Lung (tissue), 12 donors: ENCODE data around the gene ATP5PO. TPM values are rescaled to one million over a fixed set of nuclear protein-coding genes. Genes with fewer than 3 reads are reported as not detected.

Source experiments
- ATAC-seq: fragments of 200-7000 bp; cut with Tn5 transposase; one replicate; pipeline ENCODE4 v1.9.1; 2020; ENCODE audit warnings: moderate number of reproducible peaks; ENCODE audit not compliant: insufficient read depth, low FRiP score
- DNase-seq, 3 donors: peaks; one replicate each; pipeline ENCODE4 v3.0.0-alpha.2; 2013 to 2017
- H3K27ac ChIP-seq, 2 donors: one replicate each; pipeline ENCODE4 v1.5.1; 2013; ENCODE audit warnings: mild to moderate bottlenecking in 2 of 2, moderate library complexity in 2 of 2, control low read depth in 1 of 2, inconsistent platforms in 1 of 2, low read depth in 1 of 2, low read length in 1 of 2
- H3K27me3 ChIP-seq, 3 donors: one replicate each; pipeline ENCODE4 v1.5.1; 2013; ENCODE audit warnings: low read length in 2 of 3; ENCODE audit not compliant: control insufficient read depth in 3 of 3, insufficient read depth in 3 of 3
- H3K36me3 ChIP-seq, 4 donors: one replicate each; pipeline ENCODE4 v1.5.1; 2013; ENCODE audit warnings: low read length in 4 of 4, mild to moderate bottlenecking in 1 of 4, moderate library complexity in 1 of 4; ENCODE audit not compliant: control insufficient read depth in 4 of 4, insufficient read depth in 4 of 4
- H3K4me1 ChIP-seq, 5 donors: one replicate each; pipeline ENCODE4 v1.5.1; 2013; ENCODE audit warnings: low read length in 5 of 5, mild to moderate bottlenecking in 2 of 5, moderate library complexity in 1 of 5; ENCODE audit not compliant: control insufficient read depth in 5 of 5, insufficient read depth in 5 of 5
- H3K4me3 ChIP-seq: one replicate; pipeline ENCODE4 v1.5.1; 2013; ENCODE audit warnings: mild to moderate bottlenecking, control low read depth, moderate library complexity
- H3K9ac ChIP-seq, 2 donors: one replicate each; pipeline ENCODE4 v1.5.1; 2013; ENCODE audit warnings: low read length in 2 of 2, control low read depth in 1 of 2; ENCODE audit not compliant: insufficient read depth in 1 of 2
- H3K9me3 ChIP-seq, 4 donors: one replicate each; pipeline ENCODE4 v1.5.1; 2013; ENCODE audit warnings: low read length in 3 of 4, mild to moderate bottlenecking in 1 of 4, moderate library complexity in 1 of 4; ENCODE audit not compliant: control insufficient read depth in 4 of 4, insufficient read depth in 3 of 4
- WGBS, 2 donors: extraction: QIAGEN DNeasy Blood & Tissue Kit; methylation state at CpG; one replicate each; pipeline ENCODE4 v1.1.7; 2013; 5-methylcytosine and 5-hydroxymethylcytosine counted together
- polyA plus RNA-seq, 2 donors: library from polyadenylated mRNA; stranded (reverse); fragments of 200-250 nt; gene quantifications; one replicate each; pipeline ENCODE4 v1.2.1, GENCODE V29; 2013
- total RNA-seq, 2 donors: library from RNA; depleted of rRNA in 1 of 2; stranded (reverse); fragments of >200 nt in 1 of 2; gene quantifications; one replicate each; pipeline ENCODE4 v1.2.1, GENCODE V29; 2014 to 2021
- TF ChIP-seq, protein P1 (sequence below): IDR thresholded peaks from 2 replicates; pipeline ENCODE4 v1.5.1; 2012; ENCODE audit warnings: mild to moderate bottlenecking; ENCODE audit errors: control extremely low read depth, extremely low read depth
- donor health status: control.
- donor health status: control.
- donor health status: Bipolar disorder and iron deficiency.
- donor health status: healthy.
- donor health status: DM: yes; HTN: yes; CAD: no.

Gene ATP5PO
- total and polyA plus RNA-seq, 4 donors: 146 to 287 (median 175) TPM

DNA sequence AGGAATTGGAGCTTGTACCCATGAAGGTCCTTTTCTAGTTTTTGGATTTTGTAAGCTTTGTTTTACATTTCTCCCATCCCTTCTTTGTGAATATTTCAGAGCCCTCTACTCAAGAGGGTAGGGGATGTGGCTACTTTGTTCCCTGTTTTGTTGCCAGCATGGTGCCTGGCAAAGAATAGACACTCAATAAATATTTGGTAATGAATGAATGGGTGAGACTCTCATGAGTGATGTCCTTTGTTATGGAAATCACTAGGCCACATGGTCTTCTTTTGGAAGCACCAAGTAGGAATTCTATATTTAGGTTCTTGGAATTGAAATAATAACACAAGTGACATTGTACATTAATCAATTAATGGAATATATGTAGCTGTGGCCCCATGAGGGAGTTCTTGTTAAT, 26.8 kb upstream of the ATP5PO start:
- peaks cover 0 to 5% (median 0%) of the 10 kb centered on the region in 5 donors for H3K4me1 ChIP-seq
- ATAC-seq (no peak), DNase-seq (no peak)
- H3K4me3 ChIP-seq: no peak overlapping the region
- no peak overlapping the region for H3K27ac ChIP-seq
- H3K9me3 ChIP-seq: peaks cover 0 to 4% (median 0%) of the 10 kb centered on the region in 4 donors
- no peaks in the 10 kb centered on the region for H3K36me3 ChIP-seq
- TF ChIP-seq, protein P1, sequence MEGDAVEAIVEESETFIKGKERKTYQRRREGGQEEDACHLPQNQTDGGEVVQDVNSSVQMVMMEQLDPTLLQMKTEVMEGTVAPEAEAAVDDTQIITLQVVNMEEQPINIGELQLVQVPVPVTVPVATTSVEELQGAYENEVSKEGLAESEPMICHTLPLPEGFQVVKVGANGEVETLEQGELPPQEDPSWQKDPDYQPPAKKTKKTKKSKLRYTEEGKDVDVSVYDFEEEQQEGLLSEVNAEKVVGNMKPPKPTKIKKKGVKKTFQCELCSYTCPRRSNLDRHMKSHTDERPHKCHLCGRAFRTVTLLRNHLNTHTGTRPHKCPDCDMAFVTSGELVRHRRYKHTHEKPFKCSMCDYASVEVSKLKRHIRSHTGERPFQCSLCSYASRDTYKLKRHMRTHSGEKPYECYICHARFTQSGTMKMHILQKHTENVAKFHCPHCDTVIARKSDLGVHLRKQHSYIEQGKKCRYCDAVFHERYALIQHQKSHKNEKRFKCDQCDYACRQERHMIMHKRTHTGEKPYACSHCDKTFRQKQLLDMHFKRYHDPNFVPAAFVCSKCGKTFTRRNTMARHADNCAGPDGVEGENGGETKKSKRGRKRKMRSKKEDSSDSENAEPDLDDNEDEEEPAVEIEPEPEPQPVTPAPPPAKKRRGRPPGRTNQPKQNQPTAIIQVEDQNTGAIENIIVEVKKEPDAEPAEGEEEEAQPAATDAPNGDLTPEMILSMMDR: no peak
- H3K9ac ChIP-seq: no peak overlapping the region
- no peaks in the 10 kb centered on the region for H3K27me3 ChIP-seq

DNA sequence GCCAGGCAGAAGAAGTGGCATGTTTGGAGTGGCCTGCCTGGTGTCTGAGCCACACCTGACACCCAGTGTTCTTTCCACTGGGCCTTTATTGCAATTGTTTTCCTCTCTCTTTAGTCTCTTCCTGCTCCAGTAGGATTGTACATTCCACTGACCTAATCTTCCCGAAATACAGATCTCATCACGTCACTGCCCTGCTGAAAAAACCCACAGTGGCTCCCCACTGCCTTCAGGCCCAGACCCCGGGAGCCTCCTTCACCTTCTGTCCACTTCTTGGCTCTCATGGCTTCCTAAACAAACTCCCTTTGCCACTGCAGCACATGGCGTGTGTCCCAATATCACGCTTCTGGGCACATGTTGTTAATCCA, 25.3 kb upstream of the ATP5PO start:
- DNase-seq: no peak
- WGBS, 2 donors: 78 to 87% methylated on average over 5 of the region's 5 CpGs

DNA sequence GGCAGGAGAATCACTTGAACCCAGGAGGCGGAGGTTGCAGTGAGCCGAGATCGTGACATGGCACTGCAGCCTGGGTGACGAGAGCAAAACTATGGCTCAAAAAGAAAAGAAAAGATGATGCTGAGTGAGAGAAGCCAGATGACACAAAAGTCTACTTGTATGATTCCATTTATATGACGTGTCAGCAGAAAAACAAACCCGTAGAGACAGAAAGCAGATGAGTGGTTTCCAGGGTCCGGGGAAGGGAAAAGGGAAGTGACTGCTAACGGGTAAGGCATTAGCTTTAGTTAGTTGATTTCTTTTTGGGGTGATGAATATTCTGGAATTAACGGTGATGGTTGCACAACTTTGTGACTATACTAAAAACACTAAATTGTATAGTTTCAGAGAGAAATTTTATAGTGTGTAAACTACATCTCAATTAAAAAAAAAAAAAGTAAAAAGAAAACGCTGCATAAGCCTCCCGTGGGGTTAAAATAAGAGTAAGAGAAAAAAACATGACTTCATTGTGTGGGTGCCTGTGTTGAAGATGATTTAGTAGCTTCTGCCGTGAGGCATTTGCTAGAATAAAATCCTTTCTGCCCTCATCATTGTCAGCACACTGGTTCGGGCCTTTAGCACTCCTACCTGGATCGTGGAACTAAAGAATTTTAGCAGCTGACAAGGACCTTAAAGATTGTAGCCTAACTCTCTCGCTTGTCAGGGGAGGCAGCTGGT, 24.7 kb upstream of the ATP5PO start:
- Histone ChIP-seq H3K4me1 (peaks cover 0 to 6% (median 0%) of the 10 kb centered on the region in 5 donors), H3K9ac (no peak overlapping the region), H3K4me3 (no peak overlapping the region), H3K9me3 (peaks cover 0 to 4% (median 0%) of the 10 kb centered on the region in 4 donors), H3K36me3 (no peaks in the 10 kb centered on the region), H3K27ac (no peak overlapping the region), H3K27me3 (no peaks in the 10 kb centered on the region)
- DNase-seq: no peak
- TF ChIP-seq, protein P1: no peak
- WGBS, 2 donors: 71 to 79% methylated on average over 15 of the region's 15 CpGs
- ATAC-seq: no peak

More for the DNA sequence above, 25.3 kb upstream of the ATP5PO start:
- Histone ChIP-seq H3K9ac (no peak overlapping the region), H3K4me3 (no peak overlapping the region), H3K27ac (peak overlapping the region in 1 of 2 donors; percentile 68), H3K36me3 (no peaks in the 10 kb centered on the region), H3K27me3 (no peaks in the 10 kb centered on the region), H3K4me1 (peaks cover 0 to 6% (median 0%) of the 10 kb centered on the region in 5 donors), H3K9me3 (peaks cover 0 to 4% (median 0%) of the 10 kb centered on the region in 4 donors)
- TF ChIP-seq, protein P1: no peak
- no peak for ATAC-seq
